ENCODE data around the gene FBXW9.
"Not testable (repeated sequence)": the region's sequence is repeated elsewhere in the genome, so short reads cannot be mapped to it uniquely, and the experiment has no call there.

Gene FBXW9

GRCh38 chr19:12649941-12650340 is 46.5 kb downstream of the FBXW9 start:
- DNase-seq, result no peak

DNA sequence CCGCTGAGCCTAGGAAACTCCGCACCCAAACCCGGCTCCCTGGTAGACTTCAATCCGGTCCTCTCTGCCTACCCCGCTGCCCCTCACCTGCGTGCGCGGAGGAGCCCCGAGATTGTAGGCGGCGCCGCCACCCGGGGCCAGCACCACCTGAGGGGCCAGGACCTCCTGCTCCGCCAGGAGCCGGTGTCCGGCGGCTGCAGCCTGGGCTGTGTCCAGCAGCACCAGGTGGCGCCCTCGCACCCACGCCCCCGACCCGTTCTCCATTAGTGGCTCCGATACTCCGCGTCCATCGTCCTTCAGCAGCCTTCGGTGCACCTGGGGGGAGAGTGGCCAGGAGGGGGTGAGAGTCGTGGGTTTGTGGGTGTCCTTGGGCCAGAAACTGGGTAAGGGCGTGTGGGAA is 48.3 kb downstream of the FBXW9 start:
- no peak for DNase-seq

DNA sequence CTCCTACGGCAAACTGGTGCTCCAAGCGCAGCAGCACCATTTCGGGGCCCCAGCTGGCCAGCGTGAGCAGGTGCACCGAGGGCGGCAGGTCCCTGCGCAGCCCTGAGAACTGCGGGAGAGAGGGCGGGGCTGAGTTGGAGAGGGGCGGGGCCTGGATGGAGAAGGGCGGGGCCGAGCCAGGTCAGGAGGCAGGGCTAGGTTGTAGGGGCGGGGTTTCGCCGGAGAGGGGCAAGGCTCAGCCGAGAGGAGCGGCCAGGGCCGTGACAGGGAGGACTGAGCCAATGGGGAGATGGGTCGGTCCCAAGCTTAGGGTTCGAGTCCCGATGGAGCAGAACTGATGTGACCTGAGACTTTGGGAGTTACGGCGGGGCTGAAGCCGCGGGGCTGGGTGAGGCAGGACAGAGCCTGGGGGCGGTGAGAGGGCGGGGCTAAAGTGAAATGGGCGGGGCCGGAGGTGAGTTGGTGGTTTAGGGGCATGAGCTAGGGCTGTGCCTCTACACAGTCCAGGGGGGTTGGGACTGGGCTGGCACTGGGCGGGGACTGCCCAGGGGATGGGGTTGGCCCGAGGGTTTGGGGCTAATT is 48.9 kb downstream of the FBXW9 start:
- DNase-seq, result peak; percentile 36

DNA sequence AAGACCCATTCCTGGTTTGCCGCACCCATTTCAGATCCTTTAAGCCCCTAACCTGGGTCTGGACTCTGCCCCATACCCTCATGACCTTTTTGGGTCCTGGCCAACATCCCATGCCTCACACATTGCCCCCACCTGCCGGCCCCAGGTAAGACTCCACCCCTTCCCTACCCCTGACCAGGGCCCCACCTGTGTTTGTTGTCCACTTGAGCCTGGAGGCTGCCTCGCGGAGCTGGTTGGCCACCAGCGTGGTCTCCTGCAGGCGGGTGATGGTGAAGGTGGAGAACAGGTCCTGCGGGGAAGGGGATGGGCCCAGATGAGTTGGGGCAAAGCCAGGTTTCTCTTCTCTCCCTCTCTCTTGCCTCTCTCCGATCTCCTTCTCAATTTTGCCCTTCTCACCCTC is 49.4 kb downstream of the FBXW9 start:
- DNase-seq, result no peak

DNA sequence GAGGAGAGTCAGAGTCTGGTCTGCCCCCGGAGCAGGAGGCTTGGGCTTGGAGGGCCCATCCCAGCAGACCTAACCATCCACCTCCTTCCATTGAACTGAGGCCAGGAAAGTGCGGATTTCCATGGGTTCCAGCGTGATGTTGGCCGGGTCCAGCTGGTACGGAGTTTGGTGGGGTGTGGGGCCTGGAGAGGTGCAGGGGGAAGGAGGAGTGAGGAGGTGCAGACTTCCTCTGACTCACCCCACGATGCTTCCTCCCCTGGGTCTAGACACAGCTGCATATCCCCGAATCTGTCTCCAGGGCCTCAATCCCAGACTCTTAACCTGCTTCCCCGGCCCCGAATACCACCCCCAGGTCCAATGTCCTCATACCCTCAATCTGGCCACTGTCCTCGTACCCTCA is 49.9 kb downstream of the FBXW9 start:
- DNase-seq, result no peak

DNA sequence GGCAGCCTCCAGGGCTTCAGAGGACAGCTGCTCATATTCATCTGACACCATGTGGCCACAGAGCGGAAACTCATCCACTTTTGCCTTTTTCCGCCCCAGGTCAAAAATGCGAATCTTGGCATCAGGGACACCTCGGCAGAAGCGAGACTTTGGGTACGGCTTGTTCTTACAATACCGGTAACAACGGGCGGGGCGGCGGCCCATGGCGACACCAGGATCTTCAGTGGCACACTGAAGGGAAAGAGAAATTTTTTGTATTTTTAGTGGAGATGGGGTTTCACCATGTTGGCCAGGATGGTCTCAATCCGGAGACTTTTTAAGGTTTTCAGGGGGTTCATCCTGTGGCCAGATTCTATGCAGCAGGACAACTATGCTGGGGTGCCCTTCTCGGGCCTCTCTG is 52.7 kb downstream of the FBXW9 start:
- DNase-seq, result not testable (repeated sequence)

DNA sequence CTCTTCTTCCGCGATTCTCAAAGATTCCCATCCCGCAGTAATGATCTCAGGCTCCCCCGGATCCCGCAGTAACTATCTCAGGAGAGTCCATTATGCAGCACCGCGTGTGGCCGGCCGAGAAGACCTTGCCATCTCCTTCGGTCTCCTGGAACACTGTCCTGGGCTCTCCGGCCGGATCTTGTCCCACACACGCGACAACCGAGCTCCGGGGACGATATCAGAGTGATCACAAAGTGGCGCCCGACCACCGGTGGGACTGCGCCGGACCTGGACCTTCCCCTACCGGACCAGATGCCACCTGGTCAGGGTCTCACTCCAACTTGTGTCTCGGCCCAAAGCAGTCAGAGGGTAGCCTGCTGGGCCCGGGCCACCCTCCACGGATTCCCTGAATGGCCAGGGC is 53.9 kb downstream of the FBXW9 start:
- DNase-seq, result no peak

DNA sequence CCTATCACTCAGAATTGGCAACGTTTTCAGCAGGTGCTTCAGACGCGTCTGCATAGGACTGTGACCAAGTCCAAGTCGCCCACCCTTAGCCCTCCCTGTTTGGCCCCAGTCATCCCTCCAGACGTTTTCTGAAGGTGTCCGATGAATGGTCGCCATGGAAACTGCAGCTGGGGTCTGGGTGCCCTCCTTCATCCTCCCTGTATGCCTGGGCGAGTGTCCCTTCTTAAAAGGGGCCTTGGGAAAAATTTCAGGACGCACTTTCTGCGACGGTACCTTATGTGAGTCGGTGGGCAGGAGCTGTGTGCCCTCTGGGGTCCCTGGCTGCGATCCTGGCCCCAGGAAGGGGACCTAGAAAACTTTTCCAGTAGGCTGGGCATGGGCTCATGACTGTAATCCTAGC is 55.0 kb downstream of the FBXW9 start:
- DNase-seq, result no peak

- peak; percentile 91 for DNase-seq
Observed at GRCh38 chr19:12639901-12640613, 56.4 kb downstream of the FBXW9 start.

Data from CD4-positive, alpha-beta T cell treated with Interleukin-6 for 4 hours (primary cell).